Mucosa of rectum (tissue), 2 donors: ENCODE data around the gene DSG4.

Experiments
- H3K27ac ChIP-seq, 2 donors: one replicate each; pipeline ENCODE4 v1.7.0; 2013; ENCODE audit warnings: inconsistent platforms in 2 of 2, low read depth in 2 of 2, low read length in 2 of 2
- H3K27me3 ChIP-seq, 2 donors: one replicate each; pipeline ENCODE4 v1.7.0; 2013; ENCODE audit warnings: low read length in 2 of 2; ENCODE audit not compliant: control insufficient read depth in 2 of 2, insufficient read depth in 2 of 2
- H3K36me3 ChIP-seq, 2 donors: one replicate each; pipeline ENCODE4 v1.7.0; 2013; ENCODE audit warnings: low read length in 2 of 2; ENCODE audit not compliant: control insufficient read depth in 2 of 2, insufficient read depth in 2 of 2
- H3K4me1 ChIP-seq, 2 donors: one replicate each; pipeline ENCODE4 v1.7.0; 2013; ENCODE audit warnings: low read length in 2 of 2, mild to moderate bottlenecking in 1 of 2; ENCODE audit not compliant: control insufficient read depth in 2 of 2, insufficient read depth in 2 of 2
- H3K4me3 ChIP-seq, 2 donors: one replicate each; pipeline ENCODE4 v1.7.0; 2013; ENCODE audit warnings: low read length in 2 of 2
- H3K9ac ChIP-seq, 2 donors: one replicate each; pipeline ENCODE4 v1.7.0; 2013; ENCODE audit warnings: low read length in 2 of 2, low read depth in 1 of 2, mild to moderate bottlenecking in 1 of 2
- H3K9me3 ChIP-seq, 2 donors: one replicate each; pipeline ENCODE4 v1.7.0; 2013; ENCODE audit warnings: low read length in 2 of 2; ENCODE audit not compliant: control insufficient read depth in 2 of 2
- donor health status: healthy.
- donor health status: Normal muscosa, but diverticular disease.

The DSG4 gene

GRCh38 chr18:31407649-31408048 is 31.1 kb downstream of the DSG4 start:
- Histone ChIP-seq H3K27me3 (no peaks in the 10 kb centered on the region), H3K27ac (no peak overlapping the region), H3K9ac (no peak overlapping the region), H3K4me1 (no peaks in the 10 kb centered on the region), H3K4me3 (no peak overlapping the region), H3K9me3 (no peaks in the 10 kb centered on the region), H3K36me3 (no peaks in the 10 kb centered on the region)

DNA sequence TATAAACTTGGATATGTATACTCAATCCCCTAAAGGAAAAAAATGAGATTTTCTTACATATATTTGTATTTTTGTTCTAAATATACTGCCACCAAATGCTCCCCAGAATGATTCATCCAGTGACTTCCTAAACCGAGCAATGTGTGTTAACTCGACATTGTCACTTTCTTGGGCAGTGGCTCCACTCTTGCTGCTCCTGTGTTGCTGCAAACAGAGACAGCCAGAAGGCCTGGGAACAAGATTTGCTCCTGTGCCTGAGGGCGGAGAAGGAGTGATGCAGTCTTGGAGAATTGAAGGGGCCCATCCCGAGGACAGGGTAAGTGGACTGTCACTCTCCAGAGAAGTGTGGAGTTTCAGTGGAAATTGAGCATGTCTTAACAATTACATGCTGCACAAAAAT is 32.7 kb downstream of the DSG4 start:
- no peak overlapping the region for H3K27ac ChIP-seq
- H3K4me3 ChIP-seq, result no peak overlapping the region
- no peaks in the 10 kb centered on the region for H3K27me3 ChIP-seq
- H3K9me3 ChIP-seq, result no peaks in the 10 kb centered on the region
- no peaks in the 10 kb centered on the region for H3K4me1 ChIP-seq
- no peak overlapping the region for H3K9ac ChIP-seq
- no peaks in the 10 kb centered on the region for H3K36me3 ChIP-seq

DNA sequence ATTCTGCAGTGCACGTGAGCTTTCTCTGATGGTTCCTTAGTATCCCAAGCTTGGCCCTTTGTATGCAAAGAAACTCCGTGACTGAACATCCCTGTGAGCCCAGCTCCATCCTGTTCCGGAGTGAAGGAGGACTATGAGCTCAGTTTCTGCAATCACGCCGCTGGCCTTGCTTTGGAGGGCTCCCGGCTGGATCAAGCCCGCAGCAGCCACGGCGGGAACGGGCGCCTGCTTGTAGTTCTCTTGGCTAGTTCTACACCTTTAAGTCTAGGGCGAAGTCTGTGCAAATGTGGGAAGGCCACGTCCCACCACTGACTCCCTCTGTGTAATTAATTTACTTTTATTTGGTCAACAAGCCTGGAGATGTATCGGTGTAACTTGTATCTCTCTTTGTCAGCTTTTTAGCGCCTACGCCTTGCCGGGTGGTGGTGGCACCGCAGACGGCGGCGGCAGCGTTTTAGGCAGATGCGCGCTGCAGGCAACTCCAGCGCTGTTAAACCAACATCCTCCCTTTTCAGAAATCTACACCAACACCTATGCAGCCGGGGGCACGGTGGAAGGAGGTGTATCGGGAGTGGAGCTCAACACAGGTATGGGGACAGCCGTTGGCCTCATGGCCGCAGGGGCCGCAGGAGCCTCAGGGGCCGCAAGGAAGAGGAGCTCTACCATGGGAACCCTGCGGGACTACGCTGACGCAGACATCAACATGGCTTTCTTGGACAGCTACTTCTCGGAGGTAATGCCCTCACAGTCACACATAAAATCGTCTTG is 34.3 kb downstream of the DSG4 start:
- no peak overlapping the region for H3K9ac ChIP-seq
- H3K9me3 ChIP-seq, result no peaks in the 10 kb centered on the region
- no peaks in the 10 kb centered on the region for H3K36me3 ChIP-seq
- H3K27ac ChIP-seq, result no peak overlapping the region
- no peaks in the 10 kb centered on the region for H3K27me3 ChIP-seq
- H3K4me3 ChIP-seq, result no peak overlapping the region
- no peaks in the 10 kb centered on the region for H3K4me1 ChIP-seq

GRCh38 chr18:31413137-31413536 is 36.6 kb downstream of the DSG4 start:
- Histone ChIP-seq H3K27ac (no peak overlapping the region), H3K9ac (no peak overlapping the region), H3K9me3 (no peaks in the 10 kb centered on the region), H3K4me3 (no peak overlapping the region), H3K4me1 (no peaks in the 10 kb centered on the region), H3K36me3 (no peaks in the 10 kb centered on the region), H3K27me3 (no peaks in the 10 kb centered on the region)

- Histone ChIP-seq H3K27ac (no peak overlapping the region), H3K4me3 (no peak overlapping the region), H3K27me3 (no peaks in the 10 kb centered on the region), H3K36me3 (no peaks in the 10 kb centered on the region), H3K4me1 (no peaks in the 10 kb centered on the region), H3K9me3 (no peaks in the 10 kb centered on the region), H3K9ac (no peak overlapping the region)
These were observed 41.3 kb downstream of the DSG4 start for GRCh38 chr18:31417850-31418249.

GRCh38 chr18:31419457-31419932 is 42.9 kb downstream of the DSG4 start:
- no peaks in the 10 kb centered on the region for H3K36me3 ChIP-seq
- no peaks in the 10 kb centered on the region for H3K4me1 ChIP-seq
- no peak overlapping the region for H3K27ac ChIP-seq
- no peak overlapping the region for H3K4me3 ChIP-seq
- no peaks in the 10 kb centered on the region for H3K27me3 ChIP-seq
- no peak overlapping the region for H3K9ac ChIP-seq
- no peaks in the 10 kb centered on the region for H3K9me3 ChIP-seq

- Histone ChIP-seq H3K36me3 (no peaks in the 10 kb centered on the region), H3K27ac (no peak overlapping the region), H3K27me3 (no peaks in the 10 kb centered on the region), H3K4me3 (no peak overlapping the region), H3K9me3 (no peaks in the 10 kb centered on the region), H3K9ac (no peak overlapping the region), H3K4me1 (no peaks in the 10 kb centered on the region)
These were observed 43.5 kb downstream of the DSG4 start for GRCh38 chr18:31420032-31420431.

- H3K36me3 ChIP-seq, result no peaks in the 10 kb centered on the region
- H3K27me3 ChIP-seq, result no peaks in the 10 kb centered on the region
- H3K4me3 ChIP-seq, result no peak overlapping the region
- no peak overlapping the region for H3K9ac ChIP-seq
- no peak overlapping the region for H3K27ac ChIP-seq
- H3K4me1 ChIP-seq, result no peaks in the 10 kb centered on the region
- H3K9me3 ChIP-seq, result no peaks in the 10 kb centered on the region
These were observed 43.9 kb downstream of the DSG4 start for GRCh38 chr18:31420524-31420923.

- Histone ChIP-seq H3K9me3 (no peaks in the 10 kb centered on the region), H3K4me1 (no peaks in the 10 kb centered on the region), H3K27me3 (no peaks in the 10 kb centered on the region), H3K4me3 (no peak overlapping the region), H3K9ac (no peak overlapping the region), H3K36me3 (no peaks in the 10 kb centered on the region), H3K27ac (no peak overlapping the region)
These were observed 47.9 kb downstream of the DSG4 start for GRCh38 chr18:31424383-31424988.

DNA sequence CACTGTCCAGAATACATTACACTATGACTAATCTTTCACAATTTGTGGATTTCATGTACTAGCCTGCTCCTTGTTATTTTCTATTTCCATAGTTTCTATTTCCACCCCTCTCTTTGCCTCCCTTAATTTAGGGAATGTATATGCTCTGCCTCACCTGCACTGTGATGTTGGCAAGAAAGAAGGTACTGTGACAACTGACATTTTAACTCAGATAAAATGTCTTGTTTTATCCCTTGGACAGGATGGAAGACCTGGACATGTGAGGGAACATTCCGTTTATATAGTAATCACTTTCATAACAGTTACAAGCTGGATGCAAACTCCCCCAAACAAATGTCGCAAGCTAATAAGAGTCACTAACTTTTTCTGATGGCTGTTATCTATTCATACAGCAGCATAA is 49.4 kb downstream of the DSG4 start:
- Histone ChIP-seq H3K36me3 (no peaks in the 10 kb centered on the region), H3K9me3 (no peaks in the 10 kb centered on the region), H3K4me1 (peaks cover 2 to 6% of the 10 kb centered on the region in 2 donors), H3K27ac (no peak overlapping the region), H3K4me3 (no peak overlapping the region), H3K27me3 (no peaks in the 10 kb centered on the region), H3K9ac (no peak overlapping the region)
